HG03097 (cell line): ENCODE measurements around the gene ARL6.
"Not testable (repeated sequence)": the region's sequence is repeated elsewhere in the genome, so short reads cannot be mapped to it uniquely, and the experiment has no call there.

Experiments
- ATAC-seq: cut with Tn5 transposase; IDR thresholded peaks from one replicate; pipeline ENCODE4 v1.9.1; 2021; ENCODE audit not compliant: unreplicated experiment, low FRiP score

ARL6 gene

GRCh38 chr3:97820780-97821179 is 56.2 kb downstream of the ARL6 start:
- no peak for ATAC-seq

- peak; percentile 36 for ATAC-seq
Measured at GRCh38 chr3:97821287-97821773, 56.8 kb downstream of the ARL6 start.

- peak; percentile 99 for ATAC-seq
Measured at GRCh38 chr3:97821774-97822358, 57.3 kb downstream of the ARL6 start, which contains the start of gene CRYBG3. Gene CRYBG3, plus strand, starts transcription at chr3:97822011. Its CDS starts 196 bp downstream, at chr3:97822207.

GRCh38 chr3:97822359-97822775 is 57.8 kb downstream of the ARL6 start:
- peak; percentile 28 for ATAC-seq

- no peak for ATAC-seq
Measured at GRCh38 chr3:97823046-97824004, 58.8 kb downstream of the ARL6 start.

GRCh38 chr3:97825101-97825500 is 60.5 kb downstream of the ARL6 start:
- ATAC-seq, result no peak

GRCh38 chr3:97827741-97828471 is 63.3 kb downstream of the ARL6 start:
- ATAC-seq, result no peak

- ATAC-seq, result no peak
Measured at GRCh38 chr3:97829198-97829597, 64.6 kb downstream of the ARL6 start.

- no peak for ATAC-seq
Measured at GRCh38 chr3:97830638-97831037, 66.1 kb downstream of the ARL6 start.

GRCh38 chr3:97831140-97831539 is 66.6 kb downstream of the ARL6 start:
- no peak for ATAC-seq

- not testable (repeated sequence) for ATAC-seq
Measured at GRCh38 chr3:97833184-97833583, 68.6 kb downstream of the ARL6 start.

- ATAC-seq, result no peak
Measured at GRCh38 chr3:97835761-97836160, 71.2 kb downstream of the ARL6 start.

GRCh38 chr3:97838393-97838792 is 73.8 kb downstream of the ARL6 start:
- ATAC-seq, result no peak

GRCh38 chr3:97839944-97840343 is 75.4 kb downstream of the ARL6 start:
- ATAC-seq, result no peak

GRCh38 chr3:97841304-97841703 is 76.7 kb downstream of the ARL6 start:
- no peak for ATAC-seq

- ATAC-seq, result no peak
Measured at GRCh38 chr3:97841956-97842355, 77.4 kb downstream of the ARL6 start.

- no peak for ATAC-seq
Measured at GRCh38 chr3:97848779-97849178, 84.2 kb downstream of the ARL6 start.
